T-helper 1 cell treated with Interleukin-12 subunit alpha and Interleukin-12 subunit beta and Interleukin-4 antibody, amounts not matched to agents 30 ng/mL and 1 ng/mL, for 36 hours (primary cell): ENCODE data around the gene EXOG. TPM values are rescaled to one million over a fixed set of nuclear protein-coding genes. Genes with fewer than 3 reads are reported as not detected.

Experiments used
- intact Hi-C: fragments of 100-400 bp; cut with micrococcal nuclease; formaldehyde crosslinking; loops from one replicate; pipeline ENCODE4 v1.15.1; 2024
- total RNA-seq: library from RNA; stranded (reverse); gene quantifications from 2 replicates; pipeline ENCODE4 v1.2.3, GENCODE V29; 2022

EXOG gene, protein sequence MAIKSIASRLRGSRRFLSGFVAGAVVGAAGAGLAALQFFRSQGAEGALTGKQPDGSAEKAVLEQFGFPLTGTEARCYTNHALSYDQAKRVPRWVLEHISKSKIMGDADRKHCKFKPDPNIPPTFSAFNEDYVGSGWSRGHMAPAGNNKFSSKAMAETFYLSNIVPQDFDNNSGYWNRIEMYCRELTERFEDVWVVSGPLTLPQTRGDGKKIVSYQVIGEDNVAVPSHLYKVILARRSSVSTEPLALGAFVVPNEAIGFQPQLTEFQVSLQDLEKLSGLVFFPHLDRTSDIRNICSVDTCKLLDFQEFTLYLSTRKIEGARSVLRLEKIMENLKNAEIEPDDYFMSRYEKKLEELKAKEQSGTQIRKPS
- 23.5 and 25.8 TPM in 2 replicates for total RNA-seq

DNA sequence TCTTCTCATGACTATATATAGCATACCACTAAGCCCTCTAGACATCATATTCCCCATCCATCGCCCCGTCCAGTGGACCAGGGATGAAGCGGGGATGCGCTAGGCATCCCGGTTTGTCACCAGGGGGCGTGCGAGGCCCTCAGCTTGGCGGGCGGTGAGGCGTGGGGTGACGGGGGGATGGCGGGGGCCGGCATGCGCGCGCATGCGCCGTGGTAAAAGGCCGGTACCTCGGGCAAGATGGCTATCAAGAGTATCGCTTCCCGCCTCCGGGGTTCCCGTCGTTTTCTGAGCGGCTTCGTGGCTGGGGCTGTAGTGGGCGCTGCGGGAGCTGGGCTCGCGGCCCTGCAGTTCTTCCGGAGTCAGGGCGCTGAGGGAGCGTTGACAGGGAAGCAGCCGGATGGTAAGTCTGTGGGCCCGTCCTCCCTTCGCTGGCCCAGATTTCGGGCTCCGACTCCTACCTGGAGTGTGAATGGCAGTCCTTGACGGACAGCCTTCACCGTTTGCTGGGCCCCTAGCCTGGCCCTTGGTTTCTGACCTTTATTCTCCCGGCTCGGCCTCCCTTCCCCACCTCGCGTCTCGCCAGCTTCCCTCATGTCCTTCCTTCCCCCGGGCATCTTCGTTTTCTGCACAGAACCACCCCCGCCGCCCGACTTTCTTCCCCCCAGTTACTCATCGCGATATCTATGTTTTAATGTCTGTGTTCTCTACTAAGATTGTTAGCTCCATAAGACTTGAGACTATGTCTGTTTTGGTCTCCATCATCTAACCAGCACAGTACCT lies at the start of gene EXOG:
Gene EXOG, plus strand, starts transcription at position 210 of the 780 bp plus-strand sequence. Its CDS starts 28 bp downstream, at position 238.
- intact Hi-C loops, result loop anchor here (1.0 to 5.0 kb wide), 16 partner anchors 16 to 910 kb away; partner anchors contain the start of genes ACAA1, DLEC1, OXSR1 and RPSA

DNA sequence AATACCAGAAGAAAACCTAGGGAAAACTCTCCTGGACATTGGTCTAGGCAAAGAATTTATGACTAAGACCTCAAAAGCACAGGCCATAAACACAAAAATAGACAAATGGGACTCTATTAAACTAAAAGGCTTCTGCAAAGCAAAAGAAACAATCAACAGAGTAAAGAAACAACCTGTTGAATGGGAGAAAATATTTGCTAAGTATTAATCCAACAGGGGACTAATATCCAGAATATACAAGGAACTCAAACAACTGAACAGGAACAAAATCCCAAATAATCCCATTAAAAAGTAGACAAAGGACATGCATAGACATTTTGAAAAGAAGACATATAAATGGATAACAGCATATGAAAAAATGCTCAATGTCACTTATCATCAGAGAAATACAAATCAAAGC lies 49.3 kb upstream of the EXOG start:
- intact Hi-C loops, result no loop called here

DNA sequence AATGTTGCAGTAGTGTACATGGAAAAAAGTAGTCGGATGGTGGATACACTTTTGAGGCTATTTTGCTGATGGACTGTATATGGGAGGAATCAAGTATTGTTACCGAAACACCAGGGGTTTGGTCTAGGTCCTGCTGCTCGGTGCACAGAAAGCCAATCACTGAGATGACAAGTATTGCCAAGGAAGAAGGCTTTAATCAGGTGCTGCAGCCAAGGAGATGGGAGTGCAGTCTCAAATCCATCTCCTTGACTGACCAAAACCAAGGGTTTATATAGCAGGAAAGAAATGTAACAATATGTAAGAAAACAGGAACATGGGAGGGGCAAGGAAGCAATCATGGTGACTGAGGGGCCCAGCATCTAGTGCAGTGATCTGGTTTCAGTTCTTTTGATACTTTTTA lies 45.3 kb upstream of the EXOG start:
- intact Hi-C loops, result loop anchor here (10.0 kb wide), 1 partner anchor 934 kb away; the partner anchor contains the start of gene SLC25A38

DNA sequence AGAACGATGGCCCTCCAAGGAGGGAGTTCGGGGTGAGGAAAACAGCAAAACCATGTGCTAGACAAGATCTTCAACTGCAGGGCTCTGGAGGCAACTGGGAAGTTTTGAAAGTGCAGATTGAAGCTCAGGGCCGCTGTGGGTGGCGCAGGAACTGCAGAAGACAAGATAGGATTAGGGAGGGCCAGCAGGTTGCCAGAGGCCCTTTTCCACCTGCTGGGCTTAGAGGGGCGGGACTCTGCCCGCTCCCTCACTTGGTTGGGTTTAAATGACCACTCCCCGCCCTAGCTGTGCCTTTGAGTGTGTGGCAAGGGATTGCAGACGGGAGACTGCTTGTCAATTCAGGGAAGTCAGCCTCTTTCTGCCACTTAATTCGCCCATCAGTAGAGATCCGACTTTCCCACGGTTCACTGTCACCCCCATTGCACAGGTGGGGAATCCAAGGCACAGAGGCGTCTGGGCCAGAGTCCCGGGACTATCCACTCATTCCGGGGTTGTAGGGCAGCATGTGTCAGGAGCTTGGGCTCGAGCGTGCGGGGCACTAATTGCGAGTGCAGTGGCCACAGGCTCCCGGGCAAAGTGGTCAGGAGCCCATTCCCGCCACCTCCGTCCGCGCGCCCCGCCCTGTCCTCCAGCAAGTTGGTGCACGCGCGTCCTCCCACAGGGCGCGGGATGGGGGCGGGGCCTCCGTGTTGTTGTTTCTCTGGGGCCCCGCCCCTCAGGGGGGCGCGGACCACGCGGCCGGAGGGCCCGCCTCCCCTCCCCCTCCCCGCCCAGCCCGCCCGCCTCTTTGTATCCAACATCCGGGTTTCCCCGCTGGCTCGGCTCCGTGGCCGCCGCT lies 42.8 kb upstream of the EXOG start, which contains the start of gene ACVR2B:
Gene ACVR2B, plus strand, starts transcription at position 816 of the 838 bp plus-strand sequence. CDS start 433 bp downstream, outside the sequence.
- intact Hi-C loops, result loop anchor here (1.0 to 10.0 kb wide), 4 partner anchors 27 to 932 kb away; partner anchors contain the start of genes ACAA1, OXSR1 and SLC25A38

DNA sequence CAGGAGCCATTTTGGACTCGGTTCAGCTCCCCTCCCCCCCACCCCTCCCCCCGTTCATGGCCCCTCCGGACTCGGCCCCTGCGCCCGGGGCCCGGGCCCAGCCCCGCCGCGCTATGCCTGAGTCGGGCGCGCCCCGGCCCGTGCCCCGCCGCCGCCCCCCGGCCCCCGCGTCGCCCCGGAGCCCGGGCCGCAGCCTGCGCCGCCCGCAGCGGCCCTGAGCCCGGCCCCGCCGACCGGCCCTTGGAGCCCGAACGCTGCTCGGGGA lies 42.3 kb upstream of the EXOG start:
- intact Hi-C loops, result loop anchor here (1.0 to 10.0 kb wide), 8 partner anchors 19 to 931 kb away; partner anchors contain the start of genes ACAA1, EXOG, OXSR1 and SCN11A

DNA sequence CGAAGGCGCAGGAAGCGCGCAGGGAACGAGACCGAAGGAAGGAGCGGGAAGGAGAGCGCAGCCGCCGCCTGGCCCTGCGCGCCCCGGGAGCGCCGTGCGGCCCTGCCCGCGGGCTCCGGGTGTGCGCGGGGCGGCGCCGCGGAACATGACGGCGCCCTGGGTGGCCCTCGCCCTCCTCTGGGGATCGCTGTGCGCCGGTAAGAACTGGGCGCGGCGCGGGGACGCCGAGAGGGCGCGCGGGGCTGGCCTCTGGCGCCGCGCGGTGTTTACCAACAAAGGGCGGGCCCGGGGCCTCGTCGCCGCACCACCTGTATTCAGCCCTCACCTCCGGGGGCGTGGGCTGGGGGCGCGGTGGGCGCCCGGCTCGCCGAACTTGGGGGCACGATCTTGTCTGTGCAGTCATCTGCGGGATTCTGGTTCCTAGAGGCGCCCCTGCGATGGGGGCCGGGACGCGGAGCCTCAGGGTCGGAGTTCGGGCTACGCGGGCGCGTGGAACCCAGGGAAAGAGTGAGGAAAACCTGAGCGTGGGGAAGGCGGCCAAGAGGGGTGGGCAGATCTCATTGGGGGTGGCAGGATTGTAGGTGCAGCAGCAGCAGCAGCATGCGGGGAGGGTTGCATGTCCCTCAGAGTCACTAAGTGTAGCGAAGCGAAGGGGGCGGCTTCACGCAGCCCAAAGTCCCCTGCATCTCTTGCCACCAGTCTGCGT lies 41.8 kb upstream of the EXOG start:
- intact Hi-C loops, result loop anchor here (1.0 to 10.0 kb wide), 5 partner anchors 20 to 930 kb away; partner anchors contain the start of genes EXOG, SCN11A and SLC25A38

DNA sequence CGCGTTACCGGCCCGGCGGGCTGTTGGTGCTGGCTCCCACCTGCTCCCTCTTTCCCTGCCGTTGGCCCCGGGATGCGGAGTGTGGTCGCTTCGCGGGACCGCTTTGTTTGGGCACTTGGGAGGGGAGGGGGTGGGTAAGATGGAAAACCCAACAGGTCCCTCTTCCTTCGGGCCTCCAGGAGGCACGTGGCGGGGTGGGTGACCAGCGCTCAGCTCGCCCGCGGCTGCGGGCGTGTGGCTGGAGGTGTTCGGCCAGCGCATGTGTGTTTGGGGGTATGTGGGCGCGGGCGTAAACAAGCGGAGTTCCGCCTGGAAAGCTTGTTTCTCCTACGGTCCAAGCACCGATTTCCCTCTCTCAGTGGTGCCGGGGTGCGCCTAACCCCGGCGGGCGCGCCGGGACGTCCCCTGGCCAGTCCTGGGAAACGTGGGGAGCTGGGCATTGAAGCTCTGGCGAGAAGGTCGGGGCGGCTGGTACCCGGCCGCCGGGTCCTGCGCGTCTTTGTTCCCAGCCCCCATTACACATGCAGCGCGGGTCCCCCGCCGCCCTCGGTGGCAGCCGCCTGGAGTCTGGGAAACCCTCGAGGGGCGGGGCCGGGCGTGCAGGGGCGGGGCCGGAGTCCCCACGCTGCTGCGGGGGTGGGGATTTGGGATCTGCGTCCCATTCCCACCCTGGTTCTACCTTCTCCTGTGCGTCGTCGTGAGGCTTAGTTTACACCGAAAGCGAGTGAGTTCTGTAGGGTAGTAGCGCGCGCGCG lies 41.1 kb upstream of the EXOG start:
- intact Hi-C loops, result loop anchor here (1.0 to 10.0 kb wide), 7 partner anchors 20 to 930 kb away; partner anchors contain the start of genes EXOG, SCN11A, SLC25A38 and XYLB

DNA sequence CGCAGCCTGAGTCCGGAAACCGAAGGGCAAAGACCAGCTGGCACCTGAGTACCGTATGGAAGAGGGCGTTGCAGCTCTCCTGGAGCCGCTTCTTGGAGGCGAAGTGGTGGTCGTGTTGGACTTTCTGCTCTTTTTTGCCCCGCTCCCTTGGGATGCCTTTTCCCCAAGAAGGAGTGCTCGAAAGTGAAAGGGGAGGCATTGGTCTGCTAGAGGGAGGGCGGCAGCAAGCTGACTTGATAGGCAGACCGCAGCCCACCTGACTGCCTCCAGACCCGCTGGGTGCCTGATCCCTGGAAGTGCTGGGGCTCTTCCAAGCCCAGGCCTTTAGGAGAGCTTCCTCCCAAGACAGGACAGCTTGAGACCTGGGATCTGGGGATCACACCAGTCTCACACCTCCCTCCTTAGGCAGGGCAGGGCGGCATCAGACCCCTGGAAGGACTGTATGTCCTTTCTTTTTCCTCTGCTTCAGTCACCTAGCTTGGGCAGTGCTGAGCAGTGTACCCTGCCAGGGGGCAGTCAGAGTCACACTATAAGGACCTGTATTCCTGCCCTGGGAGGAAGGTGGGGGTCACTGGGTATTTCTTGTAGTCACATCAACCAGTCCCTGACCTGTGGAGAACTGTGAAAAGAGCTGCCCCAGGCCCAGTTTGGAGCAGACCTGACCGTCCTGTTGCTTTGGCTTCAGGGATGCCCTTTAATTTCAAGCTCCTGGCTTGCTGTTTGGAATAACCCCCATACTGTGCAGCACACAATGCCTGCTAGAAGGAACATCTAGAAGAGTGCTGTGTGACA lies 40.3 kb upstream of the EXOG start:
- intact Hi-C loops, result loop anchor here (1.0 to 10.0 kb wide), 6 partner anchors 21 to 929 kb away; partner anchors contain the start of genes SCN11A, SLC25A38 and XYLB

DNA sequence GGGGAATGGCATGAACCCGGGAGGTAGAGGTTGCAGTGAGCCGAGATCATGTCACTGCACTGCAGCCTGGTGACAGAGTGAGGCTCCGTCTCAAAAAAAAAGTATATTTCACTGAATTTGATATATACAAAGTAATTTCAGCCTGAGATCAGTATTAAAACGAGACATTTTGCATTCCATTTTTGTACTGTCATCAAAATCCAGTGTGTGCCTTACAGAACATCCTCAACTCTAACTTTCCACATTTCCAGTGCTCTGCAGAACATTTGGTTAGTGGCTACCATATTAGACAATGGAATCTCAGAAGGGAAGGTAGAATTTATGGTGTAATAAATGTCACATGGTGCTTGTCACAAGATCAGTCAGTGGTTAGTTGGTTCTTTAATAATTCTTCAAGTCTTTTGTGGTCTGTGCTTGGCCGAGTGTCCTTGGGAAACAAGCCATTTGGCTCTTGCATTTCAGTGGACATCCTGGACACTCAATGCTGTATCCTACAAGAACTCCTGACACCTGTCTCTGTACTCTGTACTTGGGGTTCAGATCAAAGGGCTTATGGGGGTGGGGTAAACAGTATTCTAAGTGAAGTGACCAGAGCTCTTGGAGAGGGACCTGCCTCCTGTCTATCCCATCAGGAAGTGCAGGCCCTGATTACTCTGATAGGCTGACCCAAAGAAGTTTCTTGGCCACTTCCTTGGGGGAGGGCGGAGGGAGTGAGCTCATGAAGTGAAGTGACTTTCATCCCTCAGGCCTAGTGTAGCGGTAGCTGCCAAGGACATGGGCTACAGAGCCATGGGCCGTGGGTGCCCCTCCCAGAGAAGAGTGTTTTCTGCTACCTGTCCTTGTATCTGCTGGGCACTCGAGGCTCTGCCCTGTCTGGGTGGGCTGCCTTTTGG lies 38.8 kb upstream of the EXOG start:
- intact Hi-C loops, result loop anchor here (5.0 to 10.0 kb wide), 2 partner anchors 85 to 927 kb away; partner anchors contain the start of gene SLC25A38

DNA sequence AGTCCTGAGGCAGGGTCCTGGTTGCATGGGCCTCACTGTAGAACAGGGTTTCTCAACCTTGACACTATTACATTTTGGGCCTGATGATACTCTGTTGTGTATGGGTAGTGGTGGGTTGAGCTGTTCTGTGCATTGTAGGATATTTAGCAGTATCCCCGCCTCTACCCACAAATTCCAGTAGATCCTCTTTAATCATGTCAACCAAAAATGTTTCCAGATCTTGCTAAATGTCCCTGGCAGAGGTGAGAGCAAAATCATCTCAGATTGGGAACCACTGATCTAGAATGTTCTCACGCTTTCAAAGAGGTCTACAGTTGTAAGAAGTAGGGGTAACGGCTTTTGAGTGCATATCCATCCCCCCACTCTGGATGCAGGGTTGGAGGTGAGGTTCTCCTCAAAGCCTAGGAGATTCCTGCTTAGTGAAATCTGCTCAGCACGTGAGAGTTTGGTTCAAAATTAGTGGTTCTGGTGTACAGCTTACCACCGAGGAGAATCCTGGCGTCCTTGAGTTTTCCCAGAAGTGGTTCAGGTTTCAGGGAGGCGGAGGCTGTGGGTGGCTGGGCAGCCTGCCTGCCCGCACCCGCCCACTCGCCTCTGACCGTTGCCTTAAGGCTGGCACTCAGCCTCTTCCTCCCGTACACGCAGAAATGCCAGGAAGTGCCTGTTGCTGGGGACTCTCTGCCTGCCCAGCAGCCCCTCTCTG lies 37.2 kb upstream of the EXOG start:
- intact Hi-C loops, result loop anchor here (5.0 to 10.0 kb wide), 2 partner anchors 87 to 926 kb away; partner anchors contain the start of gene SLC25A38

DNA sequence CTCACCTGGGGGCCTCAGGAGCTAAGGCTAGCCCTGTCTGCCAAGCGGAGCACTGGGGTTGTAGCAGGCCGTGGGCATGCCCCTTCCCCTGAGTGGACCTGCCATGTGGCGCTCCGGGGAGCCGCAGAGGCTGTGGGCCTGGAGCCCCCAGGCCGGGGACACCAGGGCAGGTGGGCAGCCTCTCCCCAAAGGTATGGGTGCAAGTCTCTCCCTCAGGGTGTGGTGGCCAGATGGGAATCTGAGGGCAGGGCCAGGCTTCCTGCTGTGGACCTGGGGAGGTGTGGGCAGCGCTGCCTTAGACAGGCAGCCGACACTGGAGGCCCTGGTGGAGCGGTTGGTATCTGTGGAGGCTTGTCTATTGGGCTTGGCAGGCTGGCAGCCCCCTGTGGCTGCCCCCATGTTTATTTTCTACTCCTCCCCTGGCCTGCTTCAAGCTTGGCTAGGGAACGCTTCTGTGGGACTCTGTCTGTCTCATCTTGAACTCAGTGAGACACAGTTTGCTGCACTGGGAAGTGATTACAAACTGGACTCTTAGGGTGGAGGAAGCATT lies 36.6 kb upstream of the EXOG start:
- intact Hi-C loops, result loop anchor here (5.0 to 10.0 kb wide), 2 partner anchors 87 to 925 kb away; partner anchors contain the start of gene SLC25A38

DNA sequence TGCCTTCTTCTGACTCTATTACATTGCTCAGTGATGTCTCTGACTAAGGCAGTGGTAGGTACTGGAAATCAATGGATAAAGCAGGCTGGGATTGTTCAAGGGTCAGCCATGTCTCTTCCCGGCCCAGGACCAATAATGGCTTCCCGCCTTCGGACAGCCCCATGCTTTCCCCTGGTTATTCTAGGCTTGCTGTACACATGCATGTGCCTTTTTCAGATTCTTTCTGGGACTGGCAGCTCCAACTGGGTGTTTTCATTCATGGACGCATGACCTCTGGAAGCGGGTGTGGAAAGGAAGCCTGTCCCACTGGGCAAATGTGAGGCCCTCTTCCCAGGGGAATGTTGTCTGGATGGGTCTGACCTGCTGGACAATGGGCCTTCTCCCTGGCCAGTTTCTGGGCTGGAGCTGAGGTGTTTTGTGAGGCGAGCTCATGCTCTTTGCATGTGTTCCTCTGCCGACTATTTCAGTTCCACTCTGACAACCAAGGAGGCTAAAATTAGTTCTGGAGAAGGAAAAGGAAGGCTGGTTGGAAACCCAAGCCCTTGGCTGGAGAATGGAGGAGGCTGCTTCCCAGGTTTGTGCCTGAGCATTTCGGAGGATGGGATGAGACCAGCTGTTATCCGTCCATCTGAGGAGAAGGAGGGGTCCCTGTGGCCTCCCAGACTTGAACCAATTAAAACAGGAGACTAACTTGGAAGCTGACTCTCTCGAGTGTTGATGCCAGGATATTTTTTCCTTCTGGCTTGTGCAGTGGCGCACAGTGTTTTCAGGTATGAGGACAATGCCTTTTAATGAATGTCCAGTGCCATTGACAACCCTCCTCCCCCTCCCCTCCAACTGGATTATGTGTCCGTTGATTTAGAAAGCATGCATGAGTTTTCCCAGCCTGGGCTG lies 35.5 kb upstream of the EXOG start:
- intact Hi-C loops, result no loop called here

DNA sequence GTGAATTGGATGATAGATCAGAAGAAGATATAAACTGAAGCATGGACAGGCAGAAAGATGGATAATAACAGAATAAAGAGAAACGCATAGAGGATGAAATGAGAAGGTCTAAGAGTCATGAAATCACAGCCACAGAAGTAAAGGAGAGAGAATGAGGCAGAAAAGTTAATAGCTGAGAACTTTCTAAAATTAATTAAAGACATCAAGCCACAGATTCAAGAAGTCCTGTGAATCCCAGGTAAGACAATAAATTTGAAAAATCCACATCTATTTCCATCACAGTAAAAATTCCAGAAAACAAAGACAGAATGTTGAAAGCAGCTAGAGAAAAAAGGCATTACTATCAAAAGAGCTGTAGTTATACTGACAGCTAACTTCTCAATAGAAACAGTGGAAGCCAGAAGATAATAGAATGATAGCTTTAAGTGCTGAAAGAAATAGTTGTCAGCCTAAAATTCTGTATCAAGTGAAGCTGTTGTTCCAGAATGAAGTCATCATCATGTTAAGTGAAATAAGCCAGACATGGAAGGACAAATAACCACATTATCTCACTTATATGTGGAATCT lies 30.5 kb upstream of the EXOG start:
- intact Hi-C loops, result no loop called here

DNA sequence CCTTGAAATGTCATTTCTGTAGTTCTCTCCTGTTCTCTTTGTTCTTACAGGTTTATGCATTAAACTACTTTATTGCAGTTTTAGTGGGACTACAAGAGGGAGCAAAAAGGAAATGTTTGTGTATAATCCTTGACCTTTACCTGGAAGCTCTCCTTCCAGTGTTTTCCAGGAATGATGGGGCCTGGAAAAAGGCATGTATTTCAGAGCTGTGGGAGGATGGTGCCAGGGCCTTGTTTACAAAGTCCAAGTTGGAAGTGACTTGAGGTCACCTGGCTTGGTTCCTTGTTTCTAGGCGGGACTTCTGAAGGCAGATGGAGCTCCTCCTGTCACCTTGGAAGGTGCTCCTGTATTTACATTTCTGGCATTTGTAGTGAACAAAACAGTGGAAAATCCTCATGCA lies 27.4 kb upstream of the EXOG start:
- intact Hi-C loops, result no loop called here

DNA sequence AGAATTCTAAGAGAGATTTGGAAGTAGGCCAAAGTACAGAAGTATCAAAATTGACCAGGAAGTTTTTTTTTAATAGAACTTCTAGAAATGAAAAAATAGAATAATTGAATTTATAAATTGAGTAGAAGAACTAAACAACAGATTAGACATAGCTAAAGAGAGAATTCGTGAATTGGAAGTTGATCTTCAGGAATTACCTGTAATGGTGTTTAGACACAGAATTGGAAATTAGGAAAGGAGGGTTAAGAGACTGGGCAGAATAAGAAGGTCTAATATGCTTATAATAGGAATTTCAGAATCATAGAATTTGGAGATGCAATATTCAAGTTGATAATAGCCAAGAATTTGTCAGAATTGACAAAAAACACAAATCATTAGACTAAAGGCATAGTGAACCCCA lies 26.3 kb upstream of the EXOG start:
- intact Hi-C loops, result no loop called here
